ES-I3 (cell line): ENCODE measurements around the gene TEX12.
"Not testable (repeated sequence)": the region's sequence is repeated elsewhere in the genome, so short reads cannot be mapped to it uniquely, and the experiment has no call there.

ENCODE experiments used
- H3K36me3 ChIP-seq: 2 replicates; pipeline ENCODE4 v1.6.1; 2013; ENCODE audit warnings: mild to moderate bottlenecking, low read length, control low read depth, moderate library complexity; ENCODE audit not compliant: insufficient read depth
- H3K4me1 ChIP-seq: 2 replicates; pipeline ENCODE4 v1.6.1; 2013; ENCODE audit warnings: mild to moderate bottlenecking, control low read depth, low read length; ENCODE audit not compliant: insufficient read depth
- H3K9ac ChIP-seq: 2 replicates; pipeline ENCODE4 v1.6.1; 2013; ENCODE audit warnings: low read depth, mild to moderate bottlenecking, low read length, moderate library complexity
- H3K9me3 ChIP-seq: 2 replicates; pipeline ENCODE4 v1.6.1; 2013; ENCODE audit warnings: mild to moderate bottlenecking, low read length, moderate library complexity; ENCODE audit not compliant: control insufficient read depth, insufficient read depth

The TEX12 gene

DNA sequence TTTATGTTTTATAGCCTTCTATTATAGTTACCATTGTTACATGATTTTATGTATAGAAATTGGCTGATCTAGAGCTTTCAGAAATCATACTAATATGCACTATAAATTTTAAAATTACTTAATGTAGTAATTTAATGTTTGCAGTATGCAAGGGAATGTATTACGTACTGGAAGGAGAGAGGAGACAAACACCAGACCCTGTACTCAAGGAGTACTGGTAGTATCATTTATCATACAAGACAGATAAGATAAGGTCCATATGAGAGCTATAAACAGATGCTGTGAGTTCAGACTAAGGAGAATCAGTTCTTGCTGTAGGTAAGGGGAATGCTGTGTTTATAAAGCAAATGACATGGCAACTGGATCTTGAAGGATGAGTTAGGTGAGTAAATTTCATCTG is 8.9 kb downstream of the TEX12 start:
- Histone ChIP-seq H3K9ac (no peak overlapping the region), H3K4me1 (no peaks in the 10 kb centered on the region), H3K36me3 (no peaks in the 10 kb centered on the region), H3K9me3 (no peaks in the 10 kb centered on the region)

DNA sequence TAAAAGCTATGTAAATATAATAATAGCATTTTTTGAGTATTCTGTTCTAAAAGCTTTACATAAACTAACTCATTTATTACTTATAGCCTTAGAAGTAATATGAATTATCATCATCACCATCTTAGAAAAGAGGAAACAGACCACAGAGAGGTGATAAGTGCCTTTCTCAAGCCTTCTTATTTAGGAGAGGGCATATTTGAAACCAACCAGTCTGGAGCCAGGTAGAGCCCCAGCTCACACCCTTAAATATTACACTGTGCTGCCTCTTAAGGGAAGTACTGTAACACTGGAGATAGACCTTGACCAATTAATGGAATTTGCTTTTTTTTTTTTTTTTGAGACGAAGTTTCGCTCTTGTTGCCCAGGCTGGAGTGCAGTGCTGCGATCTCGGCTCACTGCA is 10.4 kb downstream of the TEX12 start:
- H3K9ac ChIP-seq = no peak overlapping the region
- H3K36me3 ChIP-seq = no peaks in the 10 kb centered on the region
- H3K4me1 ChIP-seq = no peaks in the 10 kb centered on the region
- H3K9me3 ChIP-seq = no peaks in the 10 kb centered on the region

DNA sequence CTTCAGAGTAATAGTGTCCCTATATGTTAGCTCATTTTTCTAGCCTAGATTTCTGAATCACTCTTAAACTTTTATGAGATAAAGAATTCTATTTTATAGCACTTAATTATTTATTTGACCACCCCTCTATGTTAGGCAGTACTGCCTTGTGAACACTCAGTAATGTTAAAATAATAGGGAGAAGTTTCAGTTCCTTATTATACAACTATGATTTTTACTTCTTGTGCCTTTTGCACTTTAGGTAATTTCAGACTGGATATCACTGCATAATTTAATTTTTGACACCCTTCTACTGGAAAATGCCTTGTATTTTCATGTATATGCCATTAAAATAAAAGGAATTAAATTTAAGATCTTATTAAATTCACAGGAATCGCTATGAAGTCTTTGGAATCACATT is 11.3 kb downstream of the TEX12 start:
- H3K9me3 ChIP-seq = no peaks in the 10 kb centered on the region
- no peaks in the 10 kb centered on the region for H3K36me3 ChIP-seq
- no peak overlapping the region for H3K9ac ChIP-seq
- H3K4me1 ChIP-seq = no peaks in the 10 kb centered on the region

DNA sequence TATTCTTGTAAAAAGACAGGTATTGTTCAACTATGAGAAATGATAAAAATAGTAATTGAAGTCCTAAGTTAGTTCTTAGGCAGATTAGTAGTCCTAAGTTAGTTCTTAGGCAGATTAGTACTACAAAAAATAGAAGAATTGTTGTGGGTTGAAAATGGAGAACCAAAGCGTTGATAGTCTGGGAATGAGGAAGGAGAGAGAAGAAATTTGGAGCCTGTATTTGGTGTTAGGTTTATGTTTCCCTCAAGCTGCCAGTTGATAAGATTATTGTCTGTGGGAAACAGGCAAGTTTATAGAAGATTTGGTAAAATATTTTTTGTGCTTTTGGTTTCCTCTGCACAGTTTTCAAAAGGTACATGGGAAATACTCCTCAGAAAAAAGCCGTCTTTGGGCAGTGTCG is 11.8 kb downstream of the TEX12 start:
- H3K9ac ChIP-seq = no peak overlapping the region
- H3K9me3 ChIP-seq = no peaks in the 10 kb centered on the region
- H3K36me3 ChIP-seq = no peaks in the 10 kb centered on the region
- no peaks in the 10 kb centered on the region for H3K4me1 ChIP-seq

DNA sequence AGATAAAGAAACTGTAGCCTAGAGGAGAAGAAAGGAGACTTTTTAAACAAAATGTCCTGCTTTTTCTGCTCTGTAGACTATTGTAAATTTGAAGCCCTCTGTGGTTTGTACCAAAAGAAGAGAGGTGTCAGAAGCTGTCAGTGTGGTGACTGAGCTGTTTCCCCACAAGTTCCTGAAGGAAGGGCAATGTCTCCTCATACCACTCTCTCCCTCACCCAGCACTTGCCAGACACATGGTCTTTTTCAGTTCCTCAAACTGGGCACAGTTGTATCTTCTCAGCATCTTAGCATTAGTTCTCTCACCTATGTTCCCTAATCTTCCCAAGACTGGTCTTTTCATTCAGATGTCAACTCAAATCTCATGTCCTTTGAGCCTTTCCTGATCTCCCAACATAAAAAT is 12.4 kb downstream of the TEX12 start:
- Histone ChIP-seq H3K4me1 (no peaks in the 10 kb centered on the region), H3K36me3 (no peaks in the 10 kb centered on the region), H3K9me3 (no peaks in the 10 kb centered on the region), H3K9ac (no peak overlapping the region)

GRCh38 chr11:112182867-112183266 is 15.7 kb downstream of the TEX12 start:
- H3K9ac ChIP-seq = no peak overlapping the region
- H3K9me3 ChIP-seq = no peaks in the 10 kb centered on the region
- H3K4me1 ChIP-seq = no peaks in the 10 kb centered on the region
- H3K36me3 ChIP-seq = no peaks in the 10 kb centered on the region

DNA sequence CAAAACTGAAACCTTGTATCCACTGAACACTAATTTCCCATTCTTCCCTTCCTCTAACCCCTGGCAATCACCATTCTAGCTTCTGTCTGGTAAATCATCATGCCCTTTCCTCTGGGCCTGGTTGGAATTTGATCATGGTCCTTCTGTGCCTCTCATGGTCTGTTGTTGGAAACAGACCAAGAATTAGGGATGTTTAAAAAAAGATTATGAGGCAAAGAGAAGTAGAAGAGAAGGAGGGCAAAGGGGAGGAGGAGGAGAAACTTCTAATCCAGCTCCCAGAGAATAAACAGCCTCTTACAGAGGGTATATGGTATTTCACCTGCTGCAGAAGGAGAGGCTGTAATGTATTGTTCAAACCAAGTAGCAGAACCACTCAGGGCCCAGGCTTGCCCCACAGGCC is 18.7 kb downstream of the TEX12 start:
- Histone ChIP-seq H3K36me3 (no peaks in the 10 kb centered on the region), H3K4me1 (no peaks in the 10 kb centered on the region), H3K9ac (no peak overlapping the region), H3K9me3 (no peaks in the 10 kb centered on the region)

- Histone ChIP-seq H3K9ac (no peak overlapping the region), H3K36me3 (no peaks in the 10 kb centered on the region), H3K4me1 (no peaks in the 10 kb centered on the region), H3K9me3 (no peaks in the 10 kb centered on the region)
These were observed 19.1 kb downstream of the TEX12 start for GRCh38 chr11:112186304-112186703.

DNA sequence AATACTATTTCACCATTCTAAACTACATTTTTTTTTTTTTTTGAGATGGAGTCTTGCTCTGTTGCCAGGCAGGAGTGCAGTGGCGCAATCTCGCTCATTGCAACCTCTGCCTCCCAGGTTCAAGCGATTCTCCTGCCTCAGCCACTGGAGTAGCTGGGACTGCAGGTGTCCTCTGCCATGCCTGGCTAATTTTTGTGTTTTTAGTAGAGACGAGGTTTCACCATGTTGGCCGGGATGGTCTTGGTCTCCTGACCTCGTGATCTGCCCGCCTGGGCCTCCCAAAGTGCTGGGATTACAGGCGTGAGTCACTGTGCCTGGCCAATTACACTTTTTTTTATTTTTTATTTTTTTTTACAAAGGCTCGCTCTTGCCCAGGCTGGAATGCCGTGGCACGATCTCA is 27.9 kb downstream of the TEX12 start:
- H3K4me1 ChIP-seq, H3K36me3 ChIP-seq, H3K9ac ChIP-seq, H3K9me3 ChIP-seq: not testable (repeated sequence)

- Histone ChIP-seq H3K4me1 (no peaks in the 10 kb centered on the region), H3K9ac (no peak overlapping the region), H3K36me3 (no peaks in the 10 kb centered on the region), H3K9me3 (no peaks in the 10 kb centered on the region)
These were observed 28.8 kb downstream of the TEX12 start for GRCh38 chr11:112195951-112196351.

- H3K9ac ChIP-seq = no peak overlapping the region
- no peaks in the 10 kb centered on the region for H3K9me3 ChIP-seq
- no peaks in the 10 kb centered on the region for H3K4me1 ChIP-seq
- H3K36me3 ChIP-seq = no peaks in the 10 kb centered on the region
These were observed 29.4 kb downstream of the TEX12 start for GRCh38 chr11:112196519-112197087.

GRCh38 chr11:112199101-112199500 is 31.9 kb downstream of the TEX12 start:
- not testable (repeated sequence) for H3K9me3 ChIP-seq

GRCh38 chr11:112200252-112200651 is 33.1 kb downstream of the TEX12 start:
- H3K9ac ChIP-seq = no peak overlapping the region
- H3K4me1 ChIP-seq = no peaks in the 10 kb centered on the region
- no peaks in the 10 kb centered on the region for H3K36me3 ChIP-seq
- H3K9me3 ChIP-seq = no peaks in the 10 kb centered on the region

More at GRCh38 chr11:112199101-112199500, 31.9 kb downstream of the TEX12 start:
- not testable (repeated sequence) for H3K4me1 ChIP-seq, H3K36me3 ChIP-seq, H3K9ac ChIP-seq

GRCh38 chr11:112206071-112206470 is 38.9 kb downstream of the TEX12 start:
- Histone ChIP-seq H3K9ac (no peak overlapping the region), H3K9me3 (no peaks in the 10 kb centered on the region), H3K36me3 (no peaks in the 10 kb centered on the region), H3K4me1 (no peaks in the 10 kb centered on the region)

- Histone ChIP-seq H3K36me3 (no peaks in the 10 kb centered on the region), H3K4me1 (no peaks in the 10 kb centered on the region), H3K9ac (no peak overlapping the region), H3K9me3 (no peaks in the 10 kb centered on the region)
These were observed 43.7 kb downstream of the TEX12 start for GRCh38 chr11:112210890-112211289.

- H3K36me3 ChIP-seq = no peaks in the 10 kb centered on the region
- H3K9me3 ChIP-seq = no peaks in the 10 kb centered on the region
- H3K4me1 ChIP-seq = no peaks in the 10 kb centered on the region
- H3K9ac ChIP-seq = no peak overlapping the region
These were observed 44.4 kb downstream of the TEX12 start for GRCh38 chr11:112211536-112211935.
